Karpas-422 (cell line): ENCODE data around the gene HSD11B1L. TPM values are rescaled to one million over a fixed set of nuclear protein-coding genes. Genes with fewer than 3 reads are reported as not detected.
A peak's percentile ranks its signal among the peaks of the same experiment; 100 is the strongest.

Source experiments
- DNase-seq: peaks from one replicate; pipeline ENCODE4 v3.0.0-alpha.2; 2015
- H2AFZ ChIP-seq: fragments of 200-600 bp; sonication (generic); 2 replicates; pipeline ENCODE4 v1.6.1; 2014; ENCODE audit warnings: antibody characterized with exemption, low read length, mixed read lengths
- H3K27ac ChIP-seq: fragments of 200-600 bp; sonication (generic); 2 replicates; pipeline ENCODE4 v1.5.1; 2014; ENCODE audit warnings: mild to moderate bottlenecking, low read length, moderate library complexity
- H3K27me3 ChIP-seq: fragments of 200-600 bp; sonication (generic); 2 replicates; pipeline ENCODE4 v1.6.1; 2014; ENCODE audit warnings: low read length, mixed read lengths
- H3K36me3 ChIP-seq: fragments of 200-600 bp; sonication (generic); 2 replicates; pipeline ENCODE4 v1.6.1; 2014; ENCODE audit warnings: low read length, mixed read lengths; ENCODE audit not compliant: insufficient read depth
- H3K4me1 ChIP-seq: fragments of 200-600 bp; sonication (generic); 2 replicates; pipeline ENCODE4 v1.6.1; 2014; ENCODE audit warnings: mild to moderate bottlenecking, low read length, mixed read lengths
- H3K4me2 ChIP-seq: fragments of 200-600 bp; sonication (generic); 2 replicates; pipeline ENCODE4 v1.6.1; 2014; ENCODE audit warnings: low read length, low read depth, mild to moderate bottlenecking; ENCODE audit not compliant: poor library complexity, severe bottlenecking
- H3K4me3 ChIP-seq: fragments of 200-600 bp; sonication (generic); 2 replicates; pipeline ENCODE4 v1.5.1; 2014; ENCODE audit warnings: mild to moderate bottlenecking, antibody characterized with exemption, low read length, mixed read lengths
- H3K79me2 ChIP-seq: fragments of 200-600 bp; sonication (generic); 2 replicates; pipeline ENCODE4 v1.6.1; 2014; ENCODE audit warnings: mild to moderate bottlenecking, low read length, mixed read lengths
- H3K9ac ChIP-seq: fragments of 200-600 bp; sonication (generic); 2 replicates; pipeline ENCODE4 v1.6.0; 2014; ENCODE audit warnings: low read length
- H3K9me2 ChIP-seq: fragments of 200-600 bp; sonication (generic), shearing (Covaris generic); replicated peaks from 2 replicates; pipeline ENCODE4 v1.6.0; 2014; ENCODE audit warnings: mild to moderate bottlenecking, low read length, moderate library complexity; ENCODE audit not compliant: insufficient read depth
- H3K9me3 ChIP-seq: fragments of 300-700, 200-600 bp; sonication (generic); 2 replicates; pipeline ENCODE4 v1.6.1; 2014; ENCODE audit warnings: low read length, mixed read lengths
- H4K20me1 ChIP-seq: fragments of 200-600 bp; sonication (generic); 2 replicates; pipeline ENCODE4 v1.6.1; 2014; ENCODE audit warnings: mild to moderate bottlenecking, antibody characterized with exemption, low read length, low read depth; ENCODE audit not compliant: insufficient read depth
- total RNA-seq: library from RNA; depleted of rRNA; stranded (reverse); fragments of >200 nt; shearing (Covaris generic); gene quantifications from 2 replicates; pipeline ENCODE4 v1.2.3, GENCODE V29; 2014; ENCODE audit warnings: low replicate concordance

HSD11B1L gene
- total RNA-seq, 1 experiment from 2014 or later: 6.9 TPM

DNA sequence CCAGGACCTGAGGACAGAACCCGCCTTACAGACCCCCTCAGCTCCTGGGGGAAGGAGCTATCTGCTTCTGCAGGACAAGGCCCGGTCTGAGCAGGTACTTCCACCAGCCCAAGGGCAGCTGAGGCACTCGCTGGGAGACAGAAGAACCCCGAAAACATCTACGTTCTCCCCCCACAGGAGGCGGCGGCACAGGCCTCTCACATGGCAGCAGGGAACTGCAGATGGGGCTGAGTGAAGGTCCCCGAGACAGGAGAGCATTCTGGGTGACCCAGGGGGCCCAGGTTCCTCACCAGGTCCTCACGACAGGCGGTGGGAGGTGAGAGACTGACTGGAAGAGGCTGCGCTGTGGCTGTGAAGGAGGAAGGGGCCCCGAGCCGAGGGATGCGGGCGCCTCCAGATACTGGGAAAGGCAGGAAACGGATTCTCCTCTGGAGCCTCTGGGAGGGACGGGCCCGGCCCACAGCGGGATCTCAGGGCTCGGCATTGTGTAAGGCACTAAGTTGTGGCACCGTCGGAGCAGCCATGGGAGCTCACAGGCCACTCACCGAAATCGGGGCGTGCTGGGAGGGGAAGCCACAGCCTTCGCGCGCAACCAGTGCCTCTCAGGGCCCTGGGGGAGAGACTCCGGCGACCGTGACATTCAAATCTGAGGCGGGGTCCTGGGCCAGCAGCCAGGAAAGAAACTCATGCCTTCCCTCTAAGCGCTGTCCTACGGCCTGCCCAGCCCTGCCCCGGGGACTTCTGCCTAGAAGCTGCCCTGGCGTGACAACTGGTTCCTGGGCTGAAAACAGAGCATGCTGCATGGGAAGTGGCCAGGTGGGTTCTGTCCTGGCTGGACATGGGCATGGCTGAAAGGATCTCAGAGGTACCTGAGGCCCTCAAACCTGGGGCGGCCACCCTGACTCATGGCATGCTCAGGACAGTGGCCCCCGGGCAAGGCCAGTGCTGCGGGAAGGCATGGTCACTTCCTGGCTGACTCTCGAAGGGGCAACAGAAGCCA is 23.3 kb downstream of the HSD11B1L start:
- no peak for DNase-seq
- Histone ChIP-seq H3K9me3 (no peaks in the 10 kb centered on the region), H3K4me1 (no peaks in the 10 kb centered on the region), H3K36me3 (peaks cover 13% of the 10 kb centered on the region), H3K4me3 (no peak overlapping the region), H3K9ac (no peak overlapping the region), H3K27ac (no peak overlapping the region), H3K79me2 (no peaks in the 10 kb centered on the region), H3K9me2 (no peaks in the 10 kb centered on the region), H3K27me3 (no peaks in the 10 kb centered on the region), H2AFZ (no peak overlapping the region), H4K20me1 (0 out of 2 replicates have a peak, but pooled peaks cover 4% of the 10 kb centered on the region), H3K4me2 (no peak overlapping the region)

DNA sequence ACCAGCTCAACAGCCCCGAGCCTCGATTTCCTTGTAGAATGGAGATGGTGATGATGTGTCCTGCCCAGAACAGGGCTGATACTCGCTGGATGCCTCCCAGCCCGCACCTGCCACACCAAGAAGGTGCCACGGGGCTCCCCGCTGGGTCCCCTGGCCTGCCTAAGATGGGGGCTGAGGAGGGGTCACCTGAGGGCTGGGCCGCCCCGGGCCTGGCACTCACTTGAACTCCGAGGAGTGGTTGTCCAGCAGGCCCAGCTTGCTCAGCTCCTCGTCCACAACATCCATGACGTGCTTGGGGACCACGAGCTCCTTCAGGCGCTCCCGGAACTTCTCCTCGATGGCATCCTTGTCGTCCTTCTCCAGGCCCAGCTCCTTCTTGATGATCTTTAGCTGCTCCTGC is 24.7 kb downstream of the HSD11B1L start:
- no peak overlapping the region for H3K4me2 ChIP-seq
- H4K20me1 ChIP-seq: 0 out of 2 replicates have a peak, but pooled peaks cover 2% of the 10 kb centered on the region
- DNase-seq: no peak
- H2AFZ ChIP-seq: no peak overlapping the region
- no peak overlapping the region for H3K27ac ChIP-seq
- H3K4me1 ChIP-seq: no peaks in the 10 kb centered on the region
- H3K9ac ChIP-seq: no peak overlapping the region
- H3K79me2 ChIP-seq: no peaks in the 10 kb centered on the region
- H3K9me3 ChIP-seq: no peaks in the 10 kb centered on the region
- peaks cover 13% of the 10 kb centered on the region for H3K36me3 ChIP-seq
- no peaks in the 10 kb centered on the region for H3K9me2 ChIP-seq
- no peaks in the 10 kb centered on the region for H3K27me3 ChIP-seq
- no peak overlapping the region for H3K4me3 ChIP-seq

DNA sequence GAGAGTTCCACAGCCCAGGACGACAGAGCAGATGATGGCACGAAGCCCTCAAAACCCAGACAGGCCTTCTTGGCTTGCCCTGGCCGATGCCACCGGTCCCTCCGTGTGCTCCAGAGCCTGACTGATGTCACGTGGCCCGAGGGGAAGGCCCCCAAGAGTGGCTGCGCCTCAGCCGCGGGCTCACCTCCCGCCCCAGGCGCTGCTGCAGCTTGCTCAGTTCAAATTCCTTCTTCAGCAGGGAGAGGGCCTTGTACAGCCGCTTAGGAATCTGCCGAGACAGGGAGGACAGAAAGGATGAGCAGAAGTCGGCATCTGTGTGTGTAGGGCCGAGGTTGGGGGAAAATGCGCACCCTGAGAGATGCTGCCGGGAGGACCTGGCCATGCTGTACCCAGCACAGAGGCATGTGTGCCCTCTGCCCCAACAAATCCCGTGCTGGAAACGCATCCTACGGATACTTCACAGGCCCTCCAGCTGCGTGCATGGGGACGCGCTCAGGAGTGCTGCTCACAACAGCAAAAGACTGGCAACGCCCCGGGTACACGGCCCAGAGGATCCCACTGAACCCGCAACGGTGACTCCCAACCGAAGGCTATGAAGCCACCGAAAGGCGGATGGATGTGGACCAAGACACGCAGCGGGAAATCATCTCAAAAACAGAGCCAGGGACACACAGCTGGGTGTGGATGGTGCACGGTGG is 26.2 kb downstream of the HSD11B1L start:
- no peak overlapping the region for H3K4me2 ChIP-seq
- no peak overlapping the region for H3K4me3 ChIP-seq
- no peaks in the 10 kb centered on the region for H4K20me1 ChIP-seq
- H3K36me3 ChIP-seq: peaks cover 16% of the 10 kb centered on the region
- H3K79me2 ChIP-seq: no peaks in the 10 kb centered on the region
- H3K27me3 ChIP-seq: no peaks in the 10 kb centered on the region
- no peaks in the 10 kb centered on the region for H3K9me2 ChIP-seq
- H3K9me3 ChIP-seq: no peaks in the 10 kb centered on the region
- H3K27ac ChIP-seq: no peak overlapping the region
- no peaks in the 10 kb centered on the region for H3K4me1 ChIP-seq
- no peak overlapping the region for H2AFZ ChIP-seq
- DNase-seq: no peak
- no peak overlapping the region for H3K9ac ChIP-seq

GRCh38 chr19:5707576-5708575 is 27.0 kb downstream of the HSD11B1L start:
- Histone ChIP-seq H3K4me2 (no peak overlapping the region), H3K9me2 (no peaks in the 10 kb centered on the region), H3K9me3 (no peaks in the 10 kb centered on the region), H3K4me1 (no peaks in the 10 kb centered on the region), H3K27ac (no peak overlapping the region), H3K79me2 (no peaks in the 10 kb centered on the region), H3K36me3 (peaks cover 16% of the 10 kb centered on the region), H2AFZ (no peak overlapping the region), H3K4me3 (no peak overlapping the region), H3K9ac (no peak overlapping the region), H4K20me1 (no peaks in the 10 kb centered on the region), H3K27me3 (no peaks in the 10 kb centered on the region)
- DNase-seq: no peak

- H3K36me3 ChIP-seq: peaks cover 11% of the 10 kb centered on the region; the same call in 1 of the 2 replicates
- H3K27ac ChIP-seq: no peak overlapping the region
Observed at GRCh38 chr19:5711025-5711424, 30.2 kb downstream of the HSD11B1L start.

DNA sequence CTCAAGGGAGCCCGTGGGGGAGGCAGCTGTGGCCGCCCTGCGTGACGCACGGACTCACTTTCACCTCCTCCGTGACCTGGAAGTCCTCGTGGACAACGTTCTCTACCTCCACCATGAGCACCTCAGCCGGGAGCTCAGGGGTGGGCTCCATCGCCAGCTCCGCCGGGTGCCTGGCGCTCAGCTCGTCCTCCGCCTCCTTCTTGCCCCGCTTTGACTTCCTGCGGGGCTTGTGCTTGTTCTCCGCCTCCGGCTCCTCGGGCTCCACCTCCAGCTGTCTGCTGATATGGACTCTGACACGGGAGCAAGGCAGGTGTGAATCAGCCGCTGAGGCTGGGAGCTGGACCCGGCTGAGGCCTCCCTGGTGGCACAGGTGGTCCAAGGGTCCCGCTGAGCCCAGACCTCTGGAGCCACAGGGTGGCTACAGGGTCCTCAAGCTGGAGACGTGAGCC is 30.9 kb downstream of the HSD11B1L start:
- H2AFZ ChIP-seq: no peak overlapping the region
- peaks cover 27% of the 10 kb centered on the region for H3K79me2 ChIP-seq

More at GRCh38 chr19:5711025-5711424, 30.2 kb downstream of the HSD11B1L start:
- Histone ChIP-seq H4K20me1 (peaks cover 5% of the 10 kb centered on the region; the same call in 1 of the 2 replicates), H3K9me3 (no peaks in the 10 kb centered on the region), H3K9me2 (no peaks in the 10 kb centered on the region), H2AFZ (no peak overlapping the region), H3K4me2 (no peak overlapping the region), H3K4me3 (no peak overlapping the region), H3K79me2 (peaks cover 20% of the 10 kb centered on the region), H3K4me1 (no peaks in the 10 kb centered on the region), H3K27me3 (no peaks in the 10 kb centered on the region), H3K9ac (no peak overlapping the region)
- DNase-seq: no peak

GRCh38 chr19:5713228-5713627 is 32.4 kb downstream of the HSD11B1L start:
- peaks cover 19% of the 10 kb centered on the region; the same call in 1 of the 2 replicates for H3K36me3 ChIP-seq
- no peak overlapping the region for H3K9ac ChIP-seq
- H3K79me2 ChIP-seq: peaks cover 42% of the 10 kb centered on the region
- H2AFZ ChIP-seq: no peak overlapping the region
- no peak overlapping the region for H3K4me3 ChIP-seq
- peaks cover 12% of the 10 kb centered on the region for H3K4me1 ChIP-seq
- H3K27ac ChIP-seq: no peak overlapping the region
- peaks cover 18% of the 10 kb centered on the region for H4K20me1 ChIP-seq
- no peaks in the 10 kb centered on the region for H3K27me3 ChIP-seq
- H3K9me2 ChIP-seq: no peaks in the 10 kb centered on the region
- DNase-seq: peak; percentile 26
- H3K9me3 ChIP-seq: no peaks in the 10 kb centered on the region
- no peak overlapping the region for H3K4me2 ChIP-seq

More for the DNA sequence above, 30.9 kb downstream of the HSD11B1L start:
- Histone ChIP-seq H3K9ac (no peak overlapping the region), H3K27me3 (no peaks in the 10 kb centered on the region), H3K9me3 (no peaks in the 10 kb centered on the region), H3K27ac (no peak overlapping the region), H3K9me2 (no peaks in the 10 kb centered on the region), H4K20me1 (peaks cover 9% of the 10 kb centered on the region; the same call in 1 of the 2 replicates), H3K4me2 (no peak overlapping the region), H3K4me1 (no peaks in the 10 kb centered on the region), H3K4me3 (no peak overlapping the region), H3K36me3 (peaks cover 14% of the 10 kb centered on the region; the same call in 1 of the 2 replicates)
- no peak for DNase-seq
